HCT116 (cell line): ENCODE results near the gene TMEM178A. TPM values are rescaled to one million over a fixed set of nuclear protein-coding genes. Genes with fewer than 3 reads are reported as not detected.

Source experiments
- ATAC-seq: fragments of 200-7000 bp; cut with Tn5 transposase; 2 replicates; pipeline ENCODE4 v1.9.1; 2020; ENCODE audit warnings: mild to moderate bottlenecking, moderate library complexity
- BruUV-seq: library from RNA; stranded (reverse); fragments of 400-500 nt; replicated peaks from 2 replicates; lab custom pipeline; 2021; lab: Mats Ljungman, UMichigan
- CTCF ChIA-PET: fragments of 300-600 bp; sonication (Branson Sonifier 250); formaldehyde crosslinking; loops from one replicate; lab custom pipeline; 2021; ENCODE audit warnings: antibody characterized with exemption; lab: Charles Lee
- POLR2A ChIA-PET: fragments of 300-600, 350-600 bp; sonication (Branson Sonifier 250); formaldehyde crosslinking; loops from one replicate; lab custom pipeline; 2021; ENCODE audit warnings: antibody characterized with exemption; lab: Charles Lee
- RAD21 ChIA-PET, 2 experiments: fragments of 300-600 bp; sonication (Branson Sonifier 250); formaldehyde crosslinking; loops; one replicate each; lab custom pipeline; 2023; ENCODE audit warnings: low total read pairs in 2 of 2; ENCODE audit not compliant: uncharacterized antibody in 2 of 2, unreplicated experiment in 2 of 2, low non-redundant PET in 1 of 2; lab: Charles Lee
- DNase-seq: peaks from one replicate; pipeline ENCODE4 v3.0.0-alpha.2; 2010; ENCODE audit warnings: low read depth, low spot score
- H2AFZ ChIP-seq: fragments of 200-600 bp; shearing (Covaris generic), sonication (generic); 2 replicates; pipeline ENCODE4 v1.6.1; 2017; ENCODE audit warnings: low read depth, mixed run types, mixed read lengths, antibody characterized with exemption, low read length; ENCODE audit not compliant: poor library complexity, severe bottlenecking
- H3K27ac ChIP-seq: 2 replicates; pipeline ENCODE4 v1.5.1; 2012; ENCODE audit warnings: low read depth, low read length
- H3K27me3 ChIP-seq: fragments of 200-600 bp; sonication (generic); 2 replicates; pipeline ENCODE4 v1.6.1; 2016; ENCODE audit warnings: mixed run types, low read length, mixed read lengths; ENCODE audit not compliant: insufficient read depth
- H3K36me3 ChIP-seq, 2 experiments: fragments of 200-500 bp in 1 of 2; fragments of 200-600 bp in 1 of 2; sonication (Bioruptor generic) in 1 of 2; sonication (generic) in 1 of 2; 2 replicates each; pipeline versions ENCODE4 v1.5.1 to v1.6.1; 2014 to 2016; ENCODE audit warnings: low read length in 2 of 2, inconsistent platforms in 1 of 2, mixed read lengths in 1 of 2, mixed run types in 1 of 2; ENCODE audit not compliant: insufficient read depth in 2 of 2, control insufficient read depth in 1 of 2
- H3K4me1 ChIP-seq, 2 experiments: fragments of 200-600 bp in 1 of 2; sonication (generic) in 1 of 2; 2 replicates each; pipeline versions ENCODE4 v1.5.1 to v1.6.1; 2012 to 2017; ENCODE audit warnings: low read length in 2 of 2, inconsistent platforms in 1 of 2, mild to moderate bottlenecking in 1 of 2, mixed read lengths in 1 of 2, mixed run types in 1 of 2, moderate library complexity in 1 of 2; ENCODE audit not compliant: insufficient read depth in 2 of 2, control insufficient read depth in 1 of 2
- H3K4me2 ChIP-seq: fragments of 200-600 bp; sonication (generic); 2 replicates; pipeline ENCODE4 v1.6.1; 2017; ENCODE audit warnings: mixed run types, low read length, mixed read lengths
- H3K4me3 ChIP-seq, 2 experiments: fragments of 200-600 bp in 1 of 2; sonication (generic) in 1 of 2; replicated peaks in 1 of 2; 2 replicates each; pipeline ENCODE4 v1.5.1; 2011 to 2016; ENCODE audit warnings: low read length in 2 of 2, control low read depth in 1 of 2, low read depth in 1 of 2, mild to moderate bottlenecking in 1 of 2, mixed read lengths in 1 of 2, mixed run types in 1 of 2
- H3K79me2 ChIP-seq: fragments of 200-600 bp; sonication (generic); 2 replicates; pipeline ENCODE4 v1.6.1; 2017; ENCODE audit warnings: mild to moderate bottlenecking, mixed run types, low read length, moderate library complexity, mixed read lengths; ENCODE audit not compliant: insufficient read depth
- H3K9ac ChIP-seq: fragments of 200-600 bp; sonication (generic); 2 replicates; pipeline ENCODE4 v1.6.1; 2016; ENCODE audit warnings: low read length, mixed read lengths
- H3K9me2 ChIP-seq: fragments of 200-600 bp; sonication (generic), shearing (Covaris generic); 2 replicates; pipeline ENCODE4 v1.6.1; 2017; ENCODE audit warnings: mixed run types, mild to moderate bottlenecking, moderate library complexity; ENCODE audit not compliant: insufficient read depth
- H3K9me3 ChIP-seq, 2 experiments: fragments of 200-500 bp in 1 of 2; fragments of 200-600 bp in 1 of 2; sonication (Bioruptor generic) in 1 of 2; sonication (generic) in 1 of 2; 2 replicates each; pipeline ENCODE4 v1.6.1; 2014 to 2017; ENCODE audit warnings: low read length in 2 of 2, mixed read lengths in 2 of 2, inconsistent platforms in 1 of 2, low read depth in 1 of 2, mild to moderate bottlenecking in 1 of 2, mixed run types in 1 of 2, moderate library complexity in 1 of 2; ENCODE audit not compliant: control insufficient read depth in 1 of 2, insufficient read depth in 1 of 2
- H4K20me1 ChIP-seq: fragments of 200-600 bp; sonication (generic), shearing (Covaris generic); 2 replicates; pipeline ENCODE4 v1.6.1; 2017; ENCODE audit warnings: mixed run types, mild to moderate bottlenecking, moderate library complexity; ENCODE audit not compliant: insufficient read depth
- CBX3 ChIP-seq: IDR thresholded peaks from 2 replicates; pipeline ENCODE4 v1.6.1; 2012; ENCODE audit warnings: low read depth
- CEBPB ChIP-seq: IDR thresholded peaks from 2 replicates; pipeline ENCODE4 v1.6.1; 2012; ENCODE audit warnings: low read depth
- EGR1 ChIP-seq: IDR thresholded peaks from 2 replicates; pipeline ENCODE4 v1.6.1; 2012; ENCODE audit warnings: low read depth
- ELF1 ChIP-seq: IDR thresholded peaks from 2 replicates; pipeline ENCODE4 v1.6.1; 2012; ENCODE audit warnings: low read depth, borderline replicate concordance
- FOSL1 ChIP-seq: IDR thresholded peaks from 2 replicates; pipeline ENCODE4 v1.6.1; 2012; ENCODE audit warnings: low read depth
- MAX ChIP-seq: IDR thresholded peaks from 2 replicates; pipeline ENCODE4 v1.6.1; 2012
- POLR2A ChIP-seq: IDR thresholded peaks from 2 replicates; pipeline ENCODE4 v1.7.0; 2011; ENCODE audit warnings: borderline replicate concordance; ENCODE audit not compliant: insufficient read depth, insufficient read length; ENCODE audit errors: extremely low read depth
- POLR2AphosphoS5 ChIP-seq: IDR thresholded peaks from 2 replicates; pipeline ENCODE4 v1.6.1; 2011; ENCODE audit warnings: mild to moderate bottlenecking, low read depth, low read length, moderate library complexity
- RAD21 ChIP-seq: IDR thresholded peaks from 2 replicates; pipeline ENCODE4 v1.6.1; 2012; ENCODE audit warnings: low read depth, mild to moderate bottlenecking
- SIN3A ChIP-seq: IDR thresholded peaks from 2 replicates; pipeline ENCODE4 v1.6.1; 2012; ENCODE audit warnings: low read depth
- SP1 ChIP-seq: IDR thresholded peaks from 2 replicates; pipeline ENCODE4 v1.6.1; 2012; ENCODE audit warnings: low read depth
- SRF ChIP-seq: IDR thresholded peaks from 2 replicates; pipeline ENCODE4 v1.6.1; 2012; ENCODE audit warnings: low read depth
- TCF7L2 ChIP-seq: IDR thresholded peaks from 2 replicates; pipeline ENCODE4 v1.7.0; 2011; ENCODE audit warnings: borderline replicate concordance, inconsistent platforms; ENCODE audit not compliant: insufficient read depth, insufficient read length; ENCODE audit errors: extremely low read depth
- YY1 ChIP-seq: IDR thresholded peaks from 2 replicates; pipeline ENCODE4 v1.6.1; 2011; ENCODE audit warnings: low read length, low read depth, moderate library complexity, mild to moderate bottlenecking; ENCODE audit not compliant: insufficient replicate concordance; ENCODE audit errors: extremely low read depth
- ZNF274 ChIP-seq: fragments of 200-500 bp; sonication (Bioruptor generic); IDR thresholded peaks from 2 replicates; pipeline ENCODE4 v1.6.1; 2014; ENCODE audit warnings: mild to moderate bottlenecking, low read depth, low read length, inconsistent platforms
- intact Hi-C: fragments of 100-400 bp; cut with micrococcal nuclease; formaldehyde crosslinking; loops from 2 replicates; pipeline ENCODE4 v1.10.0; 2022
- total RNA-seq: library from RNA; stranded (reverse); gene quantifications from one replicate; pipeline ENCODE4 v1.2.1, GENCODE V29; 2021; ENCODE audit not compliant: unreplicated experiment
- TF ChIP-seq, protein P1 (sequence below): IDR thresholded peaks from 2 replicates; pipeline ENCODE4 v1.6.1; 2012
- TF ChIP-seq, protein P2 (sequence below), 3 experiments: fragments of 200-600 bp in 1 of 3; sonication (generic) in 1 of 3; IDR thresholded peaks in 2 of 3; conservative IDR thresholded peaks in 1 of 3; 2 replicates each; pipeline ENCODE4 v1.5.1; 2012 to 2017; ENCODE audit warnings: low read depth in 2 of 3, low read length in 2 of 3, antibody characterized with exemption in 1 of 3, borderline replicate concordance in 1 of 3, control low read depth in 1 of 3, mild to moderate bottlenecking in 1 of 3, mixed read lengths in 1 of 3, mixed run types in 1 of 3, moderate library complexity in 1 of 3; ENCODE audit not compliant: insufficient read depth in 1 of 3
- TF ChIP-seq, protein P3 (sequence below): IDR thresholded peaks from 2 replicates; pipeline ENCODE4 v1.6.1; 2011; ENCODE audit warnings: mild to moderate bottlenecking, low read length, moderate library complexity; ENCODE audit not compliant: insufficient replicate concordance; ENCODE audit errors: extremely low read depth

TMEM178A gene
- total RNA-seq, 1 experiment from 2014 or later = 1.3 TPM

- intact Hi-C loops = no loop called here
- no peaks in the 10 kb centered on the region for H3K9me3 ChIP-seq
- 0 out of 2 replicates have a peak, but pooled peaks cover 3% of the 10 kb centered on the region for H3K27me3 ChIP-seq
- DNase-seq = no peak
- no peaks in the 10 kb centered on the region for H3K9me2 ChIP-seq
- H3K36me3 ChIP-seq = no peaks in the 10 kb centered on the region
- no TSS peak for BruUV-seq
- no peak overlapping the region for H3K9ac ChIP-seq
- H3K79me2 ChIP-seq = no peaks in the 10 kb centered on the region
- H3K4me3 ChIP-seq = no peak overlapping the region
- no peaks in the 10 kb centered on the region for H3K4me1 ChIP-seq
- no peaks in the 10 kb centered on the region for H4K20me1 ChIP-seq
- CTCF ChIA-PET = no interaction called here
- no peak overlapping the region for H2AFZ ChIP-seq
- no peak overlapping the region for H3K4me2 ChIP-seq
- H3K27ac ChIP-seq = no peak overlapping the region
- TF ChIP-seq, protein P1, sequence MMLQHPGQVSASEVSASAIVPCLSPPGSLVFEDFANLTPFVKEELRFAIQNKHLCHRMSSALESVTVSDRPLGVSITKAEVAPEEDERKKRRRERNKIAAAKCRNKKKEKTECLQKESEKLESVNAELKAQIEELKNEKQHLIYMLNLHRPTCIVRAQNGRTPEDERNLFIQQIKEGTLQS = no peak
- TF ChIP-seq POLR2A (no peak), MAX (no peak), RAD21 (no peak), FOSL1 (no peak), TCF7L2 (no peak), EGR1 (no peak), CEBPB (no peak), CBX3 (no peak), POLR2AphosphoS5 (no peak), ZNF274 (no peak), SP1 (no peak), ELF1 (no peak), YY1 (no peak), SRF (no peak), SIN3A (no peak)
- TF ChIP-seq, protein P2, sequence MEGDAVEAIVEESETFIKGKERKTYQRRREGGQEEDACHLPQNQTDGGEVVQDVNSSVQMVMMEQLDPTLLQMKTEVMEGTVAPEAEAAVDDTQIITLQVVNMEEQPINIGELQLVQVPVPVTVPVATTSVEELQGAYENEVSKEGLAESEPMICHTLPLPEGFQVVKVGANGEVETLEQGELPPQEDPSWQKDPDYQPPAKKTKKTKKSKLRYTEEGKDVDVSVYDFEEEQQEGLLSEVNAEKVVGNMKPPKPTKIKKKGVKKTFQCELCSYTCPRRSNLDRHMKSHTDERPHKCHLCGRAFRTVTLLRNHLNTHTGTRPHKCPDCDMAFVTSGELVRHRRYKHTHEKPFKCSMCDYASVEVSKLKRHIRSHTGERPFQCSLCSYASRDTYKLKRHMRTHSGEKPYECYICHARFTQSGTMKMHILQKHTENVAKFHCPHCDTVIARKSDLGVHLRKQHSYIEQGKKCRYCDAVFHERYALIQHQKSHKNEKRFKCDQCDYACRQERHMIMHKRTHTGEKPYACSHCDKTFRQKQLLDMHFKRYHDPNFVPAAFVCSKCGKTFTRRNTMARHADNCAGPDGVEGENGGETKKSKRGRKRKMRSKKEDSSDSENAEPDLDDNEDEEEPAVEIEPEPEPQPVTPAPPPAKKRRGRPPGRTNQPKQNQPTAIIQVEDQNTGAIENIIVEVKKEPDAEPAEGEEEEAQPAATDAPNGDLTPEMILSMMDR (IDR thresholded peaks at IDR 0.05 in 2 of 3, conservative IDR thresholded peaks at IDR 0.05 in 1 of 3; ENCODE audit: borderline replicate concordance in 1 of 3, insufficient read depth in 1 of 3, low read depth in 2 of 3, low read length in 2 of 3) = no peak
- TF ChIP-seq, protein P3, sequence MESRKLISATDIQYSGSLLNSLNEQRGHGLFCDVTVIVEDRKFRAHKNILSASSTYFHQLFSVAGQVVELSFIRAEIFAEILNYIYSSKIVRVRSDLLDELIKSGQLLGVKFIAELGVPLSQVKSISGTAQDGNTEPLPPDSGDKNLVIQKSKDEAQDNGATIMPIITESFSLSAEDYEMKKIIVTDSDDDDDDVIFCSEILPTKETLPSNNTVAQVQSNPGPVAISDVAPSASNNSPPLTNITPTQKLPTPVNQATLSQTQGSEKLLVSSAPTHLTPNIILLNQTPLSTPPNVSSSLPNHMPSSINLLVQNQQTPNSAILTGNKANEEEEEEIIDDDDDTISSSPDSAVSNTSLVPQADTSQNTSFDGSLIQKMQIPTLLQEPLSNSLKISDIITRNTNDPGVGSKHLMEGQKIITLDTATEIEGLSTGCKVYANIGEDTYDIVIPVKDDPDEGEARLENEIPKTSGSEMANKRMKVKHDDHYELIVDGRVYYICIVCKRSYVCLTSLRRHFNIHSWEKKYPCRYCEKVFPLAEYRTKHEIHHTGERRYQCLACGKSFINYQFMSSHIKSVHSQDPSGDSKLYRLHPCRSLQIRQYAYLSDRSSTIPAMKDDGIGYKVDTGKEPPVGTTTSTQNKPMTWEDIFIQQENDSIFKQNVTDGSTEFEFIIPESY = no peak
- TF ChIP-seq, all 23 proteins: peak for 0
- ATAC-seq = no peak
- POLR2A ChIA-PET = no interaction called here
- RAD21 ChIA-PET = no interaction called here
Observed at GRCh38 chr2:39701137-39701536, 35.4 kb downstream of the TMEM178A start.
